Stimulated activated CD8-positive, alpha-beta memory T cell treated with anti-CD3 and anti-CD28 coated beads, Interleukin-12 subunit alpha, Interleukin-12 subunit beta, amount 100 ng/mL, for 24 hours (primary cell): ENCODE measurements around the gene LARGE1.

ENCODE experiments used
- DNase-seq: peaks from one replicate; pipeline ENCODE4 v3.0.0-alpha.2; 2020; ENCODE audit errors: extremely low read depth

The LARGE1 gene

GRCh38 chr22:33920197-33920540, at the start of gene LARGE1:
Gene LARGE1 (minus strand): TSS chr22:33920476.
- no peak for DNase-seq

- DNase-seq, result no peak
These were observed 48.8 kb upstream of the LARGE1 start for GRCh38 chr22:33969045-33969444.

- no peak for DNase-seq
These were observed 43.8 kb upstream of the LARGE1 start for GRCh38 chr22:33964121-33964520.

GRCh38 chr22:33962409-33962808, 42.1 kb upstream of the LARGE1 start:
- DNase-seq, result no peak

GRCh38 chr22:33958741-33959140, 38.5 kb upstream of the LARGE1 start:
- DNase-seq, result no peak

GRCh38 chr22:33957086-33957485, 36.8 kb upstream of the LARGE1 start:
- DNase-seq, result no peak

GRCh38 chr22:33952776-33953175, 32.5 kb upstream of the LARGE1 start:
- DNase-seq, result no peak

GRCh38 chr22:33940741-33941140, 20.5 kb upstream of the LARGE1 start:
- DNase-seq, result no peak

GRCh38 chr22:33932997-33933396, 12.7 kb upstream of the LARGE1 start:
- DNase-seq, result no peak

GRCh38 chr22:33931406-33931805, 11.1 kb upstream of the LARGE1 start:
- DNase-seq, result no peak

- DNase-seq, result no peak
These were observed 7.5 kb upstream of the LARGE1 start for GRCh38 chr22:33927752-33928151.

GRCh38 chr22:33925194-33925593, 4.9 kb upstream of the LARGE1 start:
- DNase-seq, result no peak

GRCh38 chr22:33923660-33924246, 3.5 kb upstream of the LARGE1 start:
- DNase-seq, result no peak

- DNase-seq, result no peak
These were observed 2.8 kb upstream of the LARGE1 start for GRCh38 chr22:33923033-33923432.

- no peak for DNase-seq
These were observed 2.0 kb upstream of the LARGE1 start for GRCh38 chr22:33922349-33922681.

- DNase-seq, result no peak
These were observed 1.5 kb upstream of the LARGE1 start for GRCh38 chr22:33921525-33922348.

- peak; percentile 81 for DNase-seq
These were observed 750 bp upstream of the LARGE1 start for GRCh38 chr22:33920927-33921524.

GRCh38 chr22:33919391-33920196, 682 bp downstream of the LARGE1 start:
- DNase-seq, result no peak

GRCh38 chr22:33918676-33919365, 1.5 kb downstream of the LARGE1 start:
- no peak for DNase-seq

GRCh38 chr22:33917744-33918406, 2.4 kb downstream of the LARGE1 start:
- DNase-seq, result no peak

- no peak for DNase-seq
These were observed 5.6 kb downstream of the LARGE1 start for GRCh38 chr22:33914699-33915098.
